Measurements from ENCODE around the gene GOT2. TPM values are rescaled to one million over a fixed set of nuclear protein-coding genes. Genes with fewer than 3 reads are reported as not detected.

GOT2 gene
- total RNA-seq, 1 experiment from 2014 or later: 150 TPM

DNA sequence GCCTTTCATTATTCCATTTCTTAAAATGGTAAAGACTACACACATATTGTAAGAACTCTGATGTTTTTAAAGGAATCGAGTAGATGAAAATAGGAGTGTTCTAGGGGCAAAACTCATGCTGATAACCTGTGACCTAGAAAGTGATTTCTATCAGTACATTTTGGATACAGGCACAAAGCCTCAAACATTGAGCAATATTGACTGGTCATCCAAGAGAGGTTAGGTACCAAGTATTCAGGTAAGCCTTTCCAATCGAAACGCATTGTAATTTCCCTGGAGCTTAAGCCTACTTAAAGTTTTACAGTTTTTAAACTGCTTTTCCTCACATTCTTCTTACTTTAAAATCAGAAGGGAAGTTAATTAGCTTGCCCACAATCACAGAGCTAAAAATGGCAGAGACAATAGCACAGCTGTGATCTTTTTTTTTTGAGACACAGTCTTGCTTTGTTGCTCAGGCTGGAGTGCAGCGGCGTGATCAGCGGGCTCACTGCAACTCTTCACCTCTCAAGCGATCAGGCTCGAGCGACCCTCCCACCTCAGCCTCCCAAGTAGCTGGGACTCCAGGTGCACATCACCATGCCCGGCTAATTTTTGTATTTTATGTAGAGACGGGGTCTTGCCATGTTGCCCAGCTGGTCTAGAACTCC, 3.3 kb downstream of the GOT2 start:
- Histone ChIP-seq H3K27me3 (replicated peaks; ENCODE audit: control insufficient read depth, insufficient read depth, low read length) (no peaks in the 10 kb centered on the region), H3K9me3 (no peaks in the 10 kb centered on the region), H3K4me3 (ENCODE audit: low read depth, low read length) (no peak overlapping the region), H3K4me1 (peaks cover 4% of the 10 kb centered on the region), H3K36me3 (ENCODE audit: control insufficient read depth, insufficient read depth, low read length) (no peaks in the 10 kb centered on the region)
- CTCF ChIA-PET: no interaction called here
- TF ChIP-seq, protein P1, sequence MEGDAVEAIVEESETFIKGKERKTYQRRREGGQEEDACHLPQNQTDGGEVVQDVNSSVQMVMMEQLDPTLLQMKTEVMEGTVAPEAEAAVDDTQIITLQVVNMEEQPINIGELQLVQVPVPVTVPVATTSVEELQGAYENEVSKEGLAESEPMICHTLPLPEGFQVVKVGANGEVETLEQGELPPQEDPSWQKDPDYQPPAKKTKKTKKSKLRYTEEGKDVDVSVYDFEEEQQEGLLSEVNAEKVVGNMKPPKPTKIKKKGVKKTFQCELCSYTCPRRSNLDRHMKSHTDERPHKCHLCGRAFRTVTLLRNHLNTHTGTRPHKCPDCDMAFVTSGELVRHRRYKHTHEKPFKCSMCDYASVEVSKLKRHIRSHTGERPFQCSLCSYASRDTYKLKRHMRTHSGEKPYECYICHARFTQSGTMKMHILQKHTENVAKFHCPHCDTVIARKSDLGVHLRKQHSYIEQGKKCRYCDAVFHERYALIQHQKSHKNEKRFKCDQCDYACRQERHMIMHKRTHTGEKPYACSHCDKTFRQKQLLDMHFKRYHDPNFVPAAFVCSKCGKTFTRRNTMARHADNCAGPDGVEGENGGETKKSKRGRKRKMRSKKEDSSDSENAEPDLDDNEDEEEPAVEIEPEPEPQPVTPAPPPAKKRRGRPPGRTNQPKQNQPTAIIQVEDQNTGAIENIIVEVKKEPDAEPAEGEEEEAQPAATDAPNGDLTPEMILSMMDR (IDR thresholded peaks at IDR 0.05; ENCODE audit: insufficient read depth in 1 of 2, low read depth in 1 of 2, low read length in 1 of 2, severe bottlenecking in 1 of 2, unreplicated experiment in 1 of 2): no peak
- Mint-ChIP-seq H3K27me3 (ENCODE audit: insufficient read depth, unreplicated experiment) (no peaks in the 10 kb centered on the region), H3K4me1 (ENCODE audit: low read depth, unreplicated experiment) (peaks cover 12% of the 10 kb centered on the region), H3K4me3 (ENCODE audit: unreplicated experiment) (no peak overlapping the region), H3K27ac (ENCODE audit: unreplicated experiment) (no peak overlapping the region), H3K36me3 (ENCODE audit: insufficient read depth, unreplicated experiment) (peaks cover 4% of the 10 kb centered on the region), H3K9me3 (ENCODE audit: unreplicated experiment) (no peaks in the 10 kb centered on the region)
- DNase-seq: no peak
- intact Hi-C loops (cut with micrococcal nuclease; ENCODE audit: unreplicated experiment): loop anchor here (1.0 kb wide), 1 partner anchor 101 kb away; no protein-coding TSS in a partner anchor
- no TSS peak for BruUV-seq (replicated peaks)
- POLR2A ChIA-PET: no interaction called here

DNA sequence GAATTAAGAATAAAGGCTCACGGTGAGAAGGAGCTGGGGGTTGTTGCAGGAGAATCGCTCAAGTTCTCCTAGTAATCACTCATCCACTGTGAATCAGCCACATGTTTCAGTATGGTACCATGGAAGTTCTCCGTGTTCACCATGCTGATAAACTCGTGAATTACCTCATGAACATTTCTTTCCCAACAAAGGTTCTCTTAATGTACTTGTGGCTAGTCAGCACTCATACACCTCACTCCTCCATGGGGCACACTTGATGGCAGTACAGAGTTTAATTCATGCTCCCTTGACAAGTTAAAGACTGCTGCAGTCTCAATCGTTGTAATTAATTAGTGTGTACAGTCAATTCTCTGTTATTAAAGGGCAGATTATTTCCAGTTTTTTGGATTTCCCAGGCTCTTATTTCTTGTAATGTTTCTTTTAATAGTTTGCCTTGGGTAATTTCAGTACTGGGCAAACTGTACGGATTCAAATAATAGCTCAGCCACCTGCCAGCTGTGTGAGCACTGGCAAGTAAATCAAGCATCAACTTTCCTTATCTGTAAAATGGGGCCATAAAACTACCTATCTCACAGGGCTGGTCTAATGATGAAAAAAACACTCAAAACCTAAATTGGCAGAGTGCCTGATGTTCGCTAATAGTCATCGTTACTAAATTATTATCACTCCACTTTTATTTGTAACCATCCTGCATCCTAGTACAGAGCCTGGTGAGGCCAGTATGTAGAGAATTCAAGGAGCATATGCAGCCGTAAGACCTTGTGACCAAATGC, 6.1 kb downstream of the GOT2 start:
- Histone ChIP-seq H3K4me3 (ENCODE audit: low read depth, low read length) (no peak overlapping the region), H3K27me3 (replicated peaks; ENCODE audit: control insufficient read depth, insufficient read depth, low read length) (no peaks in the 10 kb centered on the region), H3K4me1 (peaks cover 4% of the 10 kb centered on the region), H3K9me3 (no peaks in the 10 kb centered on the region), H3K36me3 (ENCODE audit: control insufficient read depth, insufficient read depth, low read length) (no peaks in the 10 kb centered on the region)
- Mint-ChIP-seq H3K4me1 (ENCODE audit: low read depth, unreplicated experiment) (peaks cover 8% of the 10 kb centered on the region), H3K27ac (ENCODE audit: unreplicated experiment) (no peak overlapping the region), H3K4me3 (ENCODE audit: unreplicated experiment) (no peak overlapping the region), H3K27me3 (ENCODE audit: insufficient read depth, unreplicated experiment) (no peaks in the 10 kb centered on the region), H3K36me3 (ENCODE audit: insufficient read depth, unreplicated experiment) (peaks cover 6% of the 10 kb centered on the region), H3K9me3 (ENCODE audit: unreplicated experiment) (no peaks in the 10 kb centered on the region)
- POLR2A ChIA-PET: no interaction called here
- intact Hi-C loops (cut with micrococcal nuclease; ENCODE audit: unreplicated experiment): no loop called here
- TF ChIP-seq, protein P1 (IDR thresholded peaks at IDR 0.05; ENCODE audit: insufficient read depth in 1 of 2, low read depth in 1 of 2, low read length in 1 of 2, severe bottlenecking in 1 of 2, unreplicated experiment in 1 of 2): no peak
- CTCF ChIA-PET: no interaction called here
- no TSS peak for BruUV-seq (replicated peaks)
- no peak for DNase-seq

DNA sequence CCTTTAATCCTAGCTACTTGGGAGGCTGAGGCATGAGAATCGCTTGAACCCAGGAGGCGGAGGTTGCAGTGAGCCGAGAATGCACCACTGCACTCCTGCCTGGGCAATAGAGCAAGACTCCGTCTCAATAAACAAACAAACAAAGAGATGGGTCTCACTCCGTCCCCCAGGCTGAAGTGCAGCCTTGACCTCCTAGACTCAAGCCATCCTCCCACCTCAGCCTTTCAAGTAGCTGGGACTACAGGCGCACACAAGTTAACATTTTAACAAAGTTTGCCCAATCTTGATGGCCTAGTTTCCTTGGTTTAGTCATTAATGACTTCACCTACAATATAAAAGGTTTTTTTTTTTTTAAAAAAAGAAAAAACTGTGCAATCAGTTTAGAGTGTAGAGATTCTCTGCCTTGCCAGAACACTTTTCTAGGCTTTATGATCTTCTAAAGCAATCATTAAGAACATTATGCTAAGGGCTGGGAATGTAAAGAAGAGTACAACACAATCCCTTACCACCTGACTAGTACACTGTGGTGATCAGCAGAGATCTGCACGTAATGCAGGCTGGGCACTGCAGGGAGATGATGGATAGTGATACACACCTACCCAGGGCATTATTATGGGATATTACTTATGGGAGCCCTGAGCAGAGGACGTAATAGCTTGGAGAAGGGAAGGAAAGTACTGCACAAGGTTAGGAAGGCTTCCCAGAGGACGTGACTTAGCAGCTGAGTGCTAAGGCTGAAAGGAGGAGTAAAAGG, 6.9 kb downstream of the GOT2 start:
- intact Hi-C loops (cut with micrococcal nuclease; ENCODE audit: unreplicated experiment): no loop called here
- Mint-ChIP-seq H3K4me3 (ENCODE audit: unreplicated experiment) (no peak overlapping the region), H3K27me3 (ENCODE audit: insufficient read depth, unreplicated experiment) (no peaks in the 10 kb centered on the region), H3K9me3 (ENCODE audit: unreplicated experiment) (no peaks in the 10 kb centered on the region), H3K36me3 (ENCODE audit: insufficient read depth, unreplicated experiment) (peaks cover 9% of the 10 kb centered on the region), H3K4me1 (ENCODE audit: low read depth, unreplicated experiment) (peaks cover under 1% of the 10 kb centered on the region), H3K27ac (ENCODE audit: unreplicated experiment) (no peak overlapping the region)
- H3K4me3 ChIP-seq (ENCODE audit: low read depth, low read length): no peak overlapping the region
- no peaks in the 10 kb centered on the region for H3K9me3 ChIP-seq
- no TSS peak for BruUV-seq (replicated peaks)
- peaks cover 4% of the 10 kb centered on the region; the same call in 1 of the 2 replicates for H3K4me1 ChIP-seq
- TF ChIP-seq, protein P1 (IDR thresholded peaks at IDR 0.05; ENCODE audit: insufficient read depth in 1 of 2, low read depth in 1 of 2, low read length in 1 of 2, severe bottlenecking in 1 of 2, unreplicated experiment in 1 of 2): no peak
- no peaks in the 10 kb centered on the region for H3K36me3 ChIP-seq (ENCODE audit: control insufficient read depth, insufficient read depth, low read length)
- ChIA-PET POLR2A (no interaction called here), CTCF (no interaction called here)
- DNase-seq: no peak
- H3K27me3 ChIP-seq (replicated peaks; ENCODE audit: control insufficient read depth, insufficient read depth, low read length): no peaks in the 10 kb centered on the region
